Measurements from ENCODE around the gene LRP6.

DNA sequence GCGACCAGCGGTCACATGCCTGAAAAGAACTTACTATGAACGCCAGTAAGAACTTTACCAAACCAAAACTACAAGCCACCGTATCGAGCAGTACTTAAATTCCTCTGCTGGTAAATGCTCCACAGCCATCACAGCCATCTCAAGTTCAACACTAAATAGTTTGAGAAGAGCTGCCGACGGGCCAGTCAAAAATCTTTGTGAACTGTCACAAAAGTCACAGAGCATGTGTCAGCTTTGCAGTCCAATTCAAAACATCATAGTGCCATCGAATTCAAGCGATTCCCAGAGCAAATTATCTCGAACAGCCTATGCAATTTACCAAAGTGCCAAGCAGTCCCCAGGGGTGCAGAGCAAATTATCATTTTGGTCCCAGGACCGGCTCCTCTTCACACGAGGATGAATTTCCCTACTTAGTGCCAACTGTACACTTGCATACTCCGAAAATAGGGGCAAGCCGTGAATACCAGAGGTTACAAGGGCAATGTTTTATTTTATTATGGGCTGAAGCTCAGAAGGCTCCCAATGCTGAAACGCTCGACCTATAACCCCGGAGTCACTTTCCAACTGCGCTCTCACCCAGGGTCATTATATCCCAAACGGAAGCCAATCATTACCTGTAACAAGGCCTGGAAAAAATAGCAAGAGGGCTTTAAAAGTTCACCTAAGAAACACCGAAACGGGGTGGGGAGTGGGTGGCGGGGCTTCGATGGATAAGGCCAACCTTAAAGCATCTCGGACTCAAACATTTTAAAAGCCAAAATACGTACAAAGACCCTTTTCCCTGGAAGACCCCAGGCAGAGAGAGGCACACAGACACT lies 1.1 kb downstream of the LRP6 start:
- TF ChIP-seq, protein P1, sequence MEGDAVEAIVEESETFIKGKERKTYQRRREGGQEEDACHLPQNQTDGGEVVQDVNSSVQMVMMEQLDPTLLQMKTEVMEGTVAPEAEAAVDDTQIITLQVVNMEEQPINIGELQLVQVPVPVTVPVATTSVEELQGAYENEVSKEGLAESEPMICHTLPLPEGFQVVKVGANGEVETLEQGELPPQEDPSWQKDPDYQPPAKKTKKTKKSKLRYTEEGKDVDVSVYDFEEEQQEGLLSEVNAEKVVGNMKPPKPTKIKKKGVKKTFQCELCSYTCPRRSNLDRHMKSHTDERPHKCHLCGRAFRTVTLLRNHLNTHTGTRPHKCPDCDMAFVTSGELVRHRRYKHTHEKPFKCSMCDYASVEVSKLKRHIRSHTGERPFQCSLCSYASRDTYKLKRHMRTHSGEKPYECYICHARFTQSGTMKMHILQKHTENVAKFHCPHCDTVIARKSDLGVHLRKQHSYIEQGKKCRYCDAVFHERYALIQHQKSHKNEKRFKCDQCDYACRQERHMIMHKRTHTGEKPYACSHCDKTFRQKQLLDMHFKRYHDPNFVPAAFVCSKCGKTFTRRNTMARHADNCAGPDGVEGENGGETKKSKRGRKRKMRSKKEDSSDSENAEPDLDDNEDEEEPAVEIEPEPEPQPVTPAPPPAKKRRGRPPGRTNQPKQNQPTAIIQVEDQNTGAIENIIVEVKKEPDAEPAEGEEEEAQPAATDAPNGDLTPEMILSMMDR (IDR thresholded peaks at IDR 0.05; ENCODE audit: low read depth, low read length, poor library complexity, severe bottlenecking): no peak
- TF ChIP-seq EZH2phosphoT487 (IDR thresholded peaks at IDR 0.05; ENCODE audit: borderline replicate concordance, low read length): no peak
